Activated CD4-positive, alpha-beta T cell treated with anti-CD3 and anti-CD28 coated beads, Interleukin-2, amount 50 U/mL, for 4 hours (primary cell): ENCODE data around the gene IQCN.

Source experiments
- DNase-seq, 2 experiments: peaks; one replicate each; pipeline ENCODE4 v3.0.0-alpha.2; 2020

Gene IQCN

DNA sequence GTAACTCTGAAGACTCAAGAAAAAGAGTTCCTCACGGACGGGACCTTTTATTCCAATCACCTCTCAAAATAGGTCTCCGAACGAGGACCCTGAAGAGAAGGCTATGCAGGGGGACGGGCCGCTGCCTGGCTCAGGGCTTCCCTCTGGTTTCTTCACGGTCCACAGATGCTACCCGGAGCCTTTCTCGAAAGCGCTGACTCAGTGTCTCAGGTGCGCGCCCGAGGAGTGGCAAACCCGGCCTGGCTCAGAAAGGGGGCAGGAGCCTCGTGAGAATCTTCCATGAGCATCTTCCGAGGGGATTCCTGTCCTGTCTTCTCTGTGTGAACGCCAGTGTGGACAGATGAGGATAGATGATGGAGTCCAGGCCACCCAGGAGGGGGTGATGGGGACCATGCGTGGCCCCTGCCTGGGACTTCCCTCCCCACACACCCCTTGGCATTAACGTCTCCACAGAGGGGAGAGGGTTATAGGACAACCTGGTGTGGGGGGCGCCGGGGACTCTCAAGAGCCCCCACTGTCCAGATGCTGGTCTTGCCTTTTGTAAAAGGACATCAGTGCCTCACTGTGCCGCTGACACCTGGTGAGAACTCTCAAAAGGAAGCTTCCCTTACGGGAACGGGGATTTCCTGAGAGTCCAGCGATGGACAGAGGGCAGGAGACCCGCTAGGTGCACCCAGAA is 32.1 kb upstream of the IQCN start:
- DNase-seq, result no peak

DNA sequence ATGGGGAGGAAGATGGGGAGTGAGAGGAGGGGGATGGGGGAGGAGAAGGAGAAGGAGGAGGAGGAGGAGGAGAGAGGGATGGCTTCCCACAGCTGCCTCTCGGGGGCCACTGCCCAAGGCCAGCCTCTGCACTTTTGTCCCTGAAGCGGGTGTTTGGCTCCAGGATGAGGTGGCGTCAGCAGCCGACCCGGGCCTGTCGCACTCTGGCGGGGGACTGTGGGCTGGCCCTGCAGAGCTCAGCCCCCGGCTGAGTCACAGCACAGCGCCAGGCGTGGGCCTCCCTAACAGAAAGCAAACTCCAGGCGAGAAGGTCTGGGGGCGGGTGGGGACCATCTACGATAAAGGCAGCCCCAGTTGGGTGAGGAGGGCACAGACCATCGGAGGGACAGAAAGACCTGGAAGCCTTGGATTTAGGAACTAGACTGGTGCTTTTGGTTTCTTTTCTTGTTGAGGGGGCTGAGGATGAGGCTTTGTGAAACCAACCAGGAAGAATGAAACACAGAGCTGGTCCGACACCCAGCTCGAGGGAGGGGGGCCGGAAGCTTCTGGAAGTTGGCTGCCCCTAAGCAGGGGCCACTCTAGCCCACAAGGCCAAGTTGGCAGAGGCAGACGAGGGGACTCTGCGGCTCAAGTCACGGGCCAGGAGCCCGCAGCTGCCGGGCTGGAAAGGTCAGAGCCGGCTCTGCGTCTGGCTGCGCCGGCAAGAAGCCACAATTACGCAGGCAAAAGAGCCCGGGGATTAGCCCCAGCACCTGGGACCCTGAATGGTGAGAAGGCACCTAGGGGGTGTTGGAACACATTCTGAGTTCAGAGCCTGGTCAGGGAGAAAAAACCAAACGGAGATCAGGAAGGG is 30.4 kb upstream of the IQCN start:
- DNase-seq, result peak; percentile 83 to 87

DNA sequence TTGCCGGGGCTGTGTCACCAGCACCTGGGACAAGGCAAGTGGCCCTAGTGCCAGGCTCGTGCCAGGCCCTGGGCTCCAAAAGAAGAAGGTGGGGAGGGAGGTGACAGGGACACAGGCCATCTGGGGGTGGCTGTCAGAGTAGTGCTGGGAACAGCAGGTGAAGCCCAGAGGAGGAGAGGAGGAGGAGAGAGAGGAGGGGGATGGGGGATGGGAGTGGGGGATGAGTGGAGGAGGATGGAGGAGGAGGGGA is 29.9 kb upstream of the IQCN start:
- no peak for DNase-seq

DNA sequence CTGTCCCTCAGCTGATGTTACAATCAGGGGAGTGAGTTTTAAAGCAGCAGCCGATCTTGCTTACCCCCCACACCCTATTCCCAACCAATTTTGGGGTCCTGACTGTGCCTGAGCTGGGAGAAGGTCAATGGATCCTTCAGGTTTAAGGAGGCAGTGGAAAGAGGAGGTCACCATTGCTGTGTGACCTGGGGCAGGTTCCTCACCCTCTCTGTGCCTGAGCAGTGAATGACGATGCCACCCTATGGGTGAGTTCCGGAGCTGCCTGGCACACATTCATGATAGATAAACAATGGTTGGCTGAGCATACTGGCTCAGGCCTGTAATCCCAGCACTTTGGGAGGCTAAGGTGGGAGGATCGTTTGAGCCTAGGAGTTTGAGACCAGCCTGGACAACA is 27.5 kb upstream of the IQCN start:
- DNase-seq, result no peak

DNA sequence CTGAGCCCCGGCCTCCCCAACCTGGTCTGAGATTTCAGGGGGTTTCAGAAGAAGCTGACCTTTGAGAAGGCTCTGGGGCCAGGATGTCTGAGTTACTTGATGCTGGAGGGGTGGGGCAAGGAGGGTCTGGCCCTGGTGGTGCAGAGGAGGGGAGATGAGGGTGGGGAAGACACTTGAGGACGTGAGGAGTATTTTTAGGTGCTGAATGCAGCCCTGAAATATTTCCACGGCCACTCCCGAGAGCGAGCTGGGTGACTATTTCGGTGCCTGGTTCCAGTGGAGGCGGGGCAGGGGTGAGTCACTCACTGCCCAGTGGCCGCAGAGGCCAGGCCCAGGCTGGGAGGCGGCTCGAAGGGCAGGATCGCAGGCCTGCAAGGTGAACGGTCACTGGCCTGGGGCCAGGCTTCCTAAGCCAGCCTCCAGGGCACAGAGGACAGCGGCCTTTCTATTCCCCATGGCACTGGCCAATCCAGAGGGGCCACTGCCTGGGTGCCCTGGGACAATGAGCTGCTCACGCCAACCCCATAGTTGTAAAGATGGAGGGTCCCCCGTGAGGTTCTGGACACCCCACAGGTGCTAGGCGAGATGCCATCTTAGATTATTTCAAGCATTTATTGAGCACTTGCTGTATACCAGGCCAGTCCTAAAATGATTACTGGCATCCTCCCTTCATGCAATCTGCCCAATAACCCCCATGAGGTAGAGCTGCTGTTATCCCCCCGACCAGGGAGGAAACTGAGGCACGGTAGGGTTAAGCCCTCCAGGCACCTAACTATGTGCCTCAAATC is 26.9 kb upstream of the IQCN start:
- no peak for DNase-seq

DNA sequence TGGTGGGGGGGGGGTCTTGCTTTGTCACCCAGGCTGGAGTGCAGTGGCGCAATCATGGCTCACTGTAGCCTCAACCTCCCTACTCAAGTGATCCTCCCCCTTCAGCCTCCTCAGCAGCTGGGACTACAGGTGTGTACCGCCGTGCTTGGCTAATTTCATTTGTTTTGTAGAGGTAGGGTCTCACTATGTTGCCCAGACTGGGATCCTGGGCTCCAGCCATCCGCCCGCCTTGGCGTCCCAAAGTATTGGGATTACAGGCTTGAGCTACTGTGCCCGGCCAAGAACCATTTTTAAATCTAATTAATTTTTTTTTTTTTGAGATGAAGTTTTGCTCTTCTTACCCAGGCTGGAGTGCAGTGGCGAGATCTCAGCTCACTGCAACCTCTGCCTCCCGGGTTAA is 25.4 kb upstream of the IQCN start:
- DNase-seq, result no peak

DNA sequence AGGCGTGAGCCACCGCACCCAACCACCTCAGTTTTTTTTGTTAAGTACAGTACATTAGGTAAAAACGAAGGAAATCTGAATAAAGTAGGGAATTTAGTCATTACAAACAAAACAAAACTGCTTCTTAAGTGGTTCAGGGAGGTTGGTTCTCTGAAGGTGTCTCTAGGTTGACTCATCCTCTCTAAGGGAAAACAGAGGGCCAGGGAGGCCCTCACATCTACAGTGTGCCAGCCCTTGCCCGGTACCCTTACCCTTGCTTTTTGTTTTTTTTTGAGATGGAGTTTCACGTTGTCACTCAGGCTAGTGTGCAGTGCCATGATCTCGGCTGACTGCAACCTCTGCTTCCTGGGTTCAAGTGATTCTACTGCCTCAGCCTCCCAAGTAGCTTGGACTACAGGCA is 24.3 kb upstream of the IQCN start:
- DNase-seq, result no peak

DNA sequence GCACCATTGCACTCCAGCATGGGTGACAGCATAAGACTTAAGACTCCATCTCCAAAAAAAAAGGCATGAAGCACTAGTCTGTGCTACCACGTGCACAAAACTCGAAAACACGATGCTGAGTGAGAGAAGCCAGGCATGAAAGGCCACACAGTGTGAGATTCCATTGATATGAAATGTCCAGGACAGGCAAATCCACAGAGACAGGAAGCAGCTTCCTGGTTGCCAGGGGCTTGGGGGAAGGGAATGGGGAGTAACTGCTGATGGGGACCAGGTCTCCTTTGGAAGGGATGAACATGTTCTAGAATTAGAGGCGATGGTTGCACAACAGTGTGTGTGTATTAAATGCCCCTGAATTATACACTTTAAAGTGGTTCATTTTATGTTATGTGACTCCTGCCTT is 23.1 kb upstream of the IQCN start:
- no peak for DNase-seq

DNA sequence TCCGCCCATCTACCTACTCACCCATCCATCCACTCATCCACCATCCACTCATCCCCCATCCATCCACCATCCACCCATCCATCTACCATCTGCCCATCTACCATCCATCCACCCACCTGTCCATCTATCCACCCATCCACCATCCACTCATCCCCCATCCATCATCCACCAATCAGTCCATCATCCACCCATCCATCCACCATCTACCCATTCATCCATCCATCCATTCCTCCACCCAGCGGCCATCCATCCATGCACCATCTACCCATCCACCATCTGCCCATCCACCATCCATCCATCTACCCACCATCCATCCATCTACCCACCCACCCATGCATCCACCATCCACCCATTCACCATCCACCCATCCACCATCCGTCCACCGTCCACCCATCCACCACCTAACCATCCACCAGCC is 20.8 kb upstream of the IQCN start:
- DNase-seq, result no peak

DNA sequence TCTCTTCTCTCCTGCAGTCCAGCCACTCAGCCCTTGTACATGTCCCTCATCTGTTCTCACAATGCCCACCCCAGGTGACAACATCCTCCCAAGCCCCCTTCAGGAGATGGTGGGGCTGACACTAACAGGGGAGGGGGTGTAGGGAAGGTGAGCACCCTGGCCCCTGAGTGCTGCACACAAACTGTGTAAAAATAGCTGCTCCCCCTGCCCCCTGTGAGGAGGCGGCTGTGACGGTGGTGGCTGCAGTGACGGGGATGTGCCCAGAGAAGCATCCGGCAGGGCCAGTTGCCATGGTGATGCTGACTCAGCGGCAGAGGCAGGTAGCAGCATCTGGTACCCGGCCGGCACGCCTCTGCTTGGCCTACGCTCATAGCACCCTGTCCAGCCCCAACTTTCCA is 20.2 kb upstream of the IQCN start:
- DNase-seq, result peak; percentile 93

DNA sequence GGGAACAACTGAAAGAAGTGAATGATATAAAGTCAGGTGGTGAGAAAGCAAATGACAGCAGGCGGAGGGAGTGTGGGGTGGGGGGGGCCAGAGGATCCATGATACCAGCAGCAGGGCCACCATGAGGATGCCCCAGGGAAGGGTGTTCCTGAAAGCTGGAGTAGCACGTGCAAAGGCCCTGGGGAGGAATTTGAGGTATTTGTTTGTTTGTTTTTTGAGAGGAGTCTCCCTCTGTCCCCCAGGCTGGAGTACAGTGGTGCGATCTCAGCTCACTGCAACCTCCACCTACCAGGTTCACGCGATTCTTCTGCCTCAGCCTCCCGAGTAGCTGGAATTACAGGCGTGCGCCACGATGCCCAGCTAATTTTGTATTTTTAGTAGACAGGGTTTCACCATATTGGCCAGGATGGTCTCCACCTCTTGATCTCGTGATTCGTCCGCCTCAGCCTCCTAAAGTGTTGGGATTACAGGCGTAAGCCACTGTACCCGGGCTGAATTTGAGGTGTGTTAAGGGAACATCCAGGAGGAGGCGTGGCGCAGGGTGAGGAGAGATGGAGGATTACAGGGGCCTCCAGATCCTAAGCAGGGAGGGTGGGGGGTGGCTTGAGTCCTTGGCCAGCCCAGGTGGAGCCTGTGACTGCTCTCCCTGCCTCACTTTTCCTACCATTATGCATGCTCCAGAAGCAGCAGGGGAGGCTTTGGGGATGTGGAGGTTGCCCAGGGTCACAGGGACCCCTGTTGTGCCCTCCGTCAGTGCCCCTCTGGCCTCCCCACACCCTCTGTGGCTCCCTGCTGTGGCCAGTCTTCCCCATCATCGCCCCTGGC is 19.6 kb upstream of the IQCN start:
- DNase-seq, result no peak

DNA sequence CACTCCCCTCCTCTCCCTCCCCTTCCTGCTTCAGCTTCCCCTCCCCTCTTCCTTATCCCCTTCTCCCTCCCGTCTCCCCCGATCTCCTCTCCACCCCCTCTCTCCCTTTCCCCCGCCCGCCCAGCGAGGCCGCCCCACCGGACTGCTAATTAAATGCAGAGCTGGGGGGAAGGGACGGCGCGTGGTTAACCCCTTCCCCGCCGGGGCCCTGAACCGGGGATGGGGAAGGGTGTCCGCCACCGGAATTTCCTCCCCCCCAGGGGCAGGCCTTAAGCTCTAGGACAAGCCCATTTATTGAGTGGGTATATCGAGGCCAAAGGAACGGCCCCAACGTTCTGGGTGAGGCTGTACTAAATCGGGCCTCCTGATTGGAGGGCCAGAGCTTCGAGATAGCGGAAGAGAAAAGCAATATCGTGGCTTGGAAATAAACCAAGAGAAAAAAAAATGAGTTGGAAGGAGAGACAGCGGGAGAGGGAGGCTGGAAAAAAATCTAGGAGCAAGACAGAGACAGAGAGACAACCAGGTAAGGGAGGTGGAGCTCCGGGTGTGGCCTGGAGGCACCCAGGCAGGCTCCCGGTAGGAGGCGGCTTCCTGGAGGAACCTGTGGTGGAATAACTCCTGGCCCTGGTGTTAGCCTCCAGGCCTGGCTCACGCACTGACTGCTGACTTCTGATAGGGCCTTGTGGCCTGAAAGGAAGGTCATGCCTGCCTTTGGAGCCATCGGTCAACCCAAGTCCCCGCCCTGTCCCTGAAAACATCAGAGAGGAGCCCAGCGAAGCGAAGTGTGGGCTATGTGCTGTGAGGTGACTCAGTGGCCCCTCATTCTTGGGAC is 18.8 kb upstream of the IQCN start:
- no peak for DNase-seq

DNA sequence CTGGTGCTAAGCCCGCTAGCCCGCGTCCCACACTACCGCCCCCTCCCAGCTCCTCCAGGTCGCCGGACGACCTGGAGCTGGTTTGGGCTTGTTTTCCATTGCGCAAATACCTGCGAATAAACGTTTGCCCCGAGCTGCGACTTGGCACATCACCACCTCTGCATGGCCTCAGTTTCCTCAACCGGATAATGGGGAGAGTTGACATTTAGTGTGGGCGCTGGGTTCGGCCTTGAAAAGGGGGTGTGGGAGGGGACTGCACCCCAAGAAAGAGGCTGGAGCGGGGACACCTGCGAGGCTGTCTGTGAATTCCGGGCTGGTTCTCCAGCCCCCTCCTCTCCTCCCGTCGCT is 18.2 kb upstream of the IQCN start:
- DNase-seq, result no peak

DNA sequence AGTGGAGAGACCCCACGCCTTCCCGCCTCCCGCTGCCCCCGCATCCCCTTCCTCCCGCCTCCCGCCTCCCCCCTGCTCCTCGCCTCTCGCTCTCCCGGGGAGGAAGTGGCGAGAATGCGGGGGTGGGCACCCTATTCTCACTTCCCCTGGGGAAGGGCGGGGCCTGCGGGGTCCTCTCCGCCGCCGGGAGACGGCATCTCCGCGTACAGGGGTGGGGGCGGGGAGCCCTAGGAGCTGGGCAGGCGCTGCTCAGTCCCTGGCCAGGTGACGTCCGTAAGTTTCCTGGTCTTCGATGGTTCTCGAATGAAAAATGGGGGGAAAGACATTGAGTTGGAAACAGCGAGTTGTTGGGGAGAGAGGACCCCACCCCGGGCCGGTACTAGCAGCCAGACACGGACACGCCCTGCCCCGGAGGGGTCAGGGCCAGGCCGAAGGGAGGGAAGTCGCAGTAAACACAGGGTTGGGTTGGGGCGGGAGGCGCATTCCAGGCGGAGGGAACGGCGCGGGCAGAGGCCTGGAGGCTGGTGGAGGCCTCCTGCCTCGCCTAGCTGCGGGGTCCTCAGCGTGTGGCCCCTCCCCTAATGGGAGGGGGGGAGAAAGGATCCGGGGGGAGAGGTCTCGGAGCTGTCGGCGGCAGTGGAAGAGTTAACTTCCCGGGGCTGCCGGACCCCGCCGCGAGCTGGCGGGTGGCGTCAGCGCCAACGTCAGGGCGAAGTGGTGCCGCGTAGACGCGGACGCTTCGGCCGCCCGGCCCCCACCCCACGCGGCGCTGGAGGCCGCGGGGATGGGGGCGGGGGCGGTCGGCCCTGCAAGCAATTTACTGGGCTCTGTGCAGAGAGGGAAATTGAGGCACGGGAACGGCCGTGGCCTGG is 17.6 kb upstream of the IQCN start:
- peak; percentile 61 to 69 for DNase-seq

DNA sequence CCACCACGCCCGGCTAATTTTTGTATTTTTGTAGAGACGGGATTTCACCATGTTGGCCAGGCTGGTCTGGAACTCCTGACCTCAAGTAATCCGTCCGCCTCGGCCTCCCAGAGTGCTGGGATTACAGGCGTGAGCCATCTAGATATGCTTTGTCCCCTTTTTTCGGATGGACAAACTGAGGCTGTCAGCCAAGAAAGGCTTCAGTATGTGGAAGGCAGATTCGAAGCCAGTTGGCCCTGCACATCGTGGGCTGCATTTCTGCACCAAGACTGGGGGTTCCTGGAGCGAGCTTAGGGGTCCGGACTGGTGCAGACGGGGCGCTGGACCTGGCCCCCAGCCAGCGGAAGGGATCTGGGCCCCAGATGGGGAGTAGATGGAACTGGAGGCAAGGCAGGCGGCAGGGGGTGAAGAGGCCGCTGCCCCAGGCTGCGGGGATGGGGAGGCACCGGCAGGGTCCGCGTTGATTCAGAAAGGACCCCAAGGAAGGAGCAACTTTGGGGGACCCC is 16.8 kb upstream of the IQCN start:
- no peak for DNase-seq

DNA sequence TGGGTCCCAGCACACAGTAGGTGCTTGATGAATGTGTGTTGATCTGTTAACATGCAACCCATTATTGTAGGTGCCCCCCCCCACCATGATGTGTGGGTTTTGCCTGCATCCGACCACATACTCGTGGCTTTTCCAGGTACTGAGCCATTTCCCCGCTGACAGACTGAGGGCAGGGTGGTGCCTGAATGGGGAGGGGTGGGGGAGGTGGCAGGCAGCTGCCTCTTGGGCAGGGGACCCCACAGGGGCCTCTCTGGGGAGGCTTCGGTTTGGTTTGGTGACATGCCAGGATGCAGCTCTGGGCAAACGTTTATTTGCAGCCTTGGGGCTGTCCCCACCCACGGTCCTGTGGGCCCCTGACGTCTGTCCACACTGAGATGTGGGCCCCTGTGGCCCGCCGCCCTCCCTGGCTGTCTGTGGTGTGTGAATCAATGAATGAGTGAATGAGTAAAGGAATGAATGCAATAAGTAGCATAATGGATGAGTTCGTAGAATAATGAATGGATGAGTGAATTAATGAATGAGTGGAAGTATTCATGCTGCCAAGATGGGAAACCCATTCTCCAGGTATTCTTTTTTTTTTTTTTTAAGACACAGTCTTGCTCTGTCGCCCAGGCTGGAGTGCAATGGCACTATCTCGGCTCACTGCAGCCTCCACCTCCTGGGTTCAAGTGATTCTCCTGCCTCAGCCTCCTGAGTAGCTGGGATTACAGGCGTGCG is 16.2 kb upstream of the IQCN start:
- peak; percentile 81 to 83 for DNase-seq

DNA sequence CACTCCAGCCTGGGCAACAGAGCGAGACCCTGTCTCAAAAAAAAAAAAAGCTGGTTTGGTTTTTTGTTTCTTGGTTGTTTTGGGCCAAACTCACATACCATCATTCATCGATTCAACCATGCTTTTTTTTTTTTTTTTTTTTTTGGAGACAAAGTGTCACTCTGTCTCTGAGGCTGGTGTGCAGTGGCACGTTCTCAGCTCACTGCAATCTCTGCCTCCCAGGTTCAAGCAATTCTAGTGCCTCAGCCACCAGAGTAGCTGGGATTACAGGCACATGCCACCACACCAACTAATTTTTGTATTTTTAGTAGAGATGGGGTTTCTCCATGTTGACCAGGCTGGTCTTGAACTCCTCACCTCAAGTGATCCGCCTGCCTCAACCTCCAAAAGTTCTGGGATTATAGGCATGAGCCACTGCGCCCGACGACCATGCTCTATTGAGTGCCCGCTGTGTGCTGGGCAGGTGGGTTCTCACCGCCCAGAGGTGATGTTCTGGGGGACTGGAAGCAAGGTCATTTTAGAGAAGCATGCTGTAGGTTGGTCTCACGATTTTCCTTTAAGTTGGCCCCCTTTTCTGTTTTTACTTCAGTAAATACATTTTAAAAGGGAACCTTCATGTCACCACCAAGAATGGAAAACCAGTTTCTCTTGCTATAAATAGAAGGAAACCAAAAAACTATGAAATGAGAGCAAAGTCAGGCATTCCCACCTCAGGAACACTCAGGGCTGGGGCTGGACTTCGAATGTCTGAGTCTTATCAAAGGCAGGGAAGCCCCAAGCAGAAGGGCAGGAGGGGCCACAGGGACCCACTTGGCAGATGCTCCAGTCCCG is 15.4 kb upstream of the IQCN start:
- DNase-seq, result no peak

DNA sequence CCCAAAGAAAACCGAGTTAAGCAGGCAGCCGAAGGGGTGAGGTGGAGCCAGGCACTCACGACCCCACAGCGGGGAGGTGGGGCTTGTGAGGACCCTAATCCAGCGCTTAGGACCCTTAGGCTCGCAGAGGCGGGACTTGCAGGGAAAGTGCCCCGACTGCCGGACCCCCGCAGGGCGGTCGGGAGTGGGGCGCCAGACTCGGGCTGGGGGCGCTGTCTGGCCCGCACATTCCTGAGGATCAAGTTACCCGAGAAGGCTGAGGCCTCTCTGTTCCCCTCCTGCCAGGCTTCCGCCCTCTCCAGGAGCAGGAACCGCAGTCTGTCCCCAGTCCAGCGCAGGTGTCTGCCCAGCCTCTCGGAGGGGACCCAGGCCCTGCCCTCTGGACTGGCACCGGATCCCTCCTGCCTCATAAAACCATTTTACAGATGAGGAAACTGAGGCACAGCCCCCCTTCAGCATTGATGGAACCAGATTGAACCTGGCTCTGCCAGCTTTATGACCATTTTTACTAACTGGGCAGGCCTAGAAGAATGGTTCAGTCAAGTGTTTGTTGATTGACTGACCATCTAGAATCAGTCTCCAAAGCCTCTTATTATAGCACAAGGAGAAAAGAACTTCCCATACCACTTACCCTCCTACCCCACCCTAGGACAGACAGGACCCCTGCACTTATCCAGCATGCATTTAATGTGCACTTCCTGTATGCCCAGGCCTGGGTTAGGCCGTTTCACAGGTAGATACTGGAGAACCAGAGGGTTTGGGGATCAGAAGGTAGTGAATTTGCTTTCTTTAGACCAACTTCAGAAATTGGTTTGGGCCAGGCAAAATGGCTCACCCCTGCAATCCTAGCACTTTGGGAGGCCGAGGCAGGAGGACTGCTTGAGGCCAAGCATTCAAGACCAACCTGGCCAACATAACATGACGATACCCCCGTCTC is 13.9 kb upstream of the IQCN start:
- DNase-seq, result no peak
